ENCODE data around the gene WDR54.

DNA sequence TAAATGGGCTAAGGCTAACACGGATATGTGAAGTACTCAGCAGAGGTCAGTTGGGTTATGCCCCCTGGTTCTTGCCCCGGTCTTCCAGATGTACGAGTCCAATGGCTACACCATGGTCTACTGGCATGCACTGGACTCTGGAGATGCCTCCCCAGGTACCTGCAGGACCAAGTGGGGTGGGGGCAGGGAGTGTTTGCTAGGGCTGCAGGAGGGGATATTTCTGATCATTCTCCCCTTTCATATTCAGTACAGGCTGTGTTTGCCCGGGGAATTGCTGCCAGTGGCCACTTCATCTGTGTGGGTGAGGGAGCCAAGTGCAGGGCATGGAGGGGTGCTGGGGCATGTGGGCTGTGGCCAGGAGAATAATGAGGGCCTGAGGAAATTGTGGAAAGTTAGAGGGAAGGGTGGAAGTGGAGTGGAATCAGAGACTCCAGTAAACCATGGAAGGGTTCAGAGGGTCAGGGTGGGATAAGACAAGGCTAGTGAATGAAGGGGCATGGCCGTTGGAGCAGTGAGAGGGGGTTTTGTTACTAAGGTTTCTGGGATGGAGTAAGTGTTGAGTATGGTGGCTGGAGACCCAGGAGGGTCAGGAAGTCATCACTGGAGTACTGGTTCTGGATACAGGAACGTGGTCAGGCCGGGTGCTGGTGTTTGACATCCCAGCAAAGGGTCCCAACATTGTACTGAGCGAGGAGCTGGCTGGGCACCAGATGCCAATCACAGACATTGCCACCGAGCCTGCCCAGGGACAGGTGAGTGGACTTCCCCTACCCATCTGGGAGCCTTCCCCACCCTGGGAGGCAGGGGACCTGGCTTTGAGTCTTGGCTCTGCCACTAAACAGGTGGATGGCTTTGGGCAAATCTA, 1.9 kb downstream of the WDR54 start:
- TF ChIP-seq, protein P1, sequence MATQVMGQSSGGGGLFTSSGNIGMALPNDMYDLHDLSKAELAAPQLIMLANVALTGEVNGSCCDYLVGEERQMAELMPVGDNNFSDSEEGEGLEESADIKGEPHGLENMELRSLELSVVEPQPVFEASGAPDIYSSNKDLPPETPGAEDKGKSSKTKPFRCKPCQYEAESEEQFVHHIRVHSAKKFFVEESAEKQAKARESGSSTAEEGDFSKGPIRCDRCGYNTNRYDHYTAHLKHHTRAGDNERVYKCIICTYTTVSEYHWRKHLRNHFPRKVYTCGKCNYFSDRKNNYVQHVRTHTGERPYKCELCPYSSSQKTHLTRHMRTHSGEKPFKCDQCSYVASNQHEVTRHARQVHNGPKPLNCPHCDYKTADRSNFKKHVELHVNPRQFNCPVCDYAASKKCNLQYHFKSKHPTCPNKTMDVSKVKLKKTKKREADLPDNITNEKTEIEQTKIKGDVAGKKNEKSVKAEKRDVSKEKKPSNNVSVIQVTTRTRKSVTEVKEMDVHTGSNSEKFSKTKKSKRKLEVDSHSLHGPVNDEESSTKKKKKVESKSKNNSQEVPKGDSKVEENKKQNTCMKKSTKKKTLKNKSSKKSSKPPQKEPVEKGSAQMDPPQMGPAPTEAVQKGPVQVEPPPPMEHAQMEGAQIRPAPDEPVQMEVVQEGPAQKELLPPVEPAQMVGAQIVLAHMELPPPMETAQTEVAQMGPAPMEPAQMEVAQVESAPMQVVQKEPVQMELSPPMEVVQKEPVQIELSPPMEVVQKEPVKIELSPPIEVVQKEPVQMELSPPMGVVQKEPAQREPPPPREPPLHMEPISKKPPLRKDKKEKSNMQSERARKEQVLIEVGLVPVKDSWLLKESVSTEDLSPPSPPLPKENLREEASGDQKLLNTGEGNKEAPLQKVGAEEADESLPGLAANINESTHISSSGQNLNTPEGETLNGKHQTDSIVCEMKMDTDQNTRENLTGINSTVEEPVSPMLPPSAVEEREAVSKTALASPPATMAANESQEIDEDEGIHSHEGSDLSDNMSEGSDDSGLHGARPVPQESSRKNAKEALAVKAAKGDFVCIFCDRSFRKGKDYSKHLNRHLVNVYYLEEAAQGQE (IDR thresholded peaks at IDR 0.05; ENCODE audit: insufficient read depth in 1 of 2, low read depth in 2 of 2, low read length in 1 of 2) = no peak
- TF ChIP-seq, protein P2, sequence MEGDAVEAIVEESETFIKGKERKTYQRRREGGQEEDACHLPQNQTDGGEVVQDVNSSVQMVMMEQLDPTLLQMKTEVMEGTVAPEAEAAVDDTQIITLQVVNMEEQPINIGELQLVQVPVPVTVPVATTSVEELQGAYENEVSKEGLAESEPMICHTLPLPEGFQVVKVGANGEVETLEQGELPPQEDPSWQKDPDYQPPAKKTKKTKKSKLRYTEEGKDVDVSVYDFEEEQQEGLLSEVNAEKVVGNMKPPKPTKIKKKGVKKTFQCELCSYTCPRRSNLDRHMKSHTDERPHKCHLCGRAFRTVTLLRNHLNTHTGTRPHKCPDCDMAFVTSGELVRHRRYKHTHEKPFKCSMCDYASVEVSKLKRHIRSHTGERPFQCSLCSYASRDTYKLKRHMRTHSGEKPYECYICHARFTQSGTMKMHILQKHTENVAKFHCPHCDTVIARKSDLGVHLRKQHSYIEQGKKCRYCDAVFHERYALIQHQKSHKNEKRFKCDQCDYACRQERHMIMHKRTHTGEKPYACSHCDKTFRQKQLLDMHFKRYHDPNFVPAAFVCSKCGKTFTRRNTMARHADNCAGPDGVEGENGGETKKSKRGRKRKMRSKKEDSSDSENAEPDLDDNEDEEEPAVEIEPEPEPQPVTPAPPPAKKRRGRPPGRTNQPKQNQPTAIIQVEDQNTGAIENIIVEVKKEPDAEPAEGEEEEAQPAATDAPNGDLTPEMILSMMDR (IDR thresholded peaks at IDR 0.05) = no peak
